Activated T-helper 1 cell treated with anti-CD3 and anti-CD28 coated beads, Interleukin-12 subunit alpha, Interleukin-12 subunit beta, Interleukin-2, Interleukin-4 antibody, amounts not matched to agents 30 ng/mL and 10 ng/mL and 1 ng/mL, durations not matched to agents 14 hours and 24 hours and 36 hours (primary cell): ENCODE data around the gene GNB5. TPM values are rescaled to one million over a fixed set of nuclear protein-coding genes. Genes with fewer than 3 reads are reported as not detected.
"Not testable (repeated sequence)": the region's sequence is repeated elsewhere in the genome, so short reads cannot be mapped to it uniquely, and the experiment has no call there.

Experiments
- DNase-seq: peaks from one replicate; pipeline ENCODE4 v3.0.0; 2021; ENCODE audit warnings: low spot score
- H3K27ac Mint-ChIP-seq: one replicate; pipeline ENCODE4 v1.8.0; 2021; ENCODE audit warnings: mild to moderate bottlenecking, mixed read lengths
- H3K27me3 Mint-ChIP-seq: one replicate; pipeline ENCODE4 v1.8.0; 2022; ENCODE audit warnings: mild to moderate bottlenecking, moderate library complexity, mixed read lengths; ENCODE audit not compliant: insufficient read depth
- H3K36me3 Mint-ChIP-seq: one replicate; pipeline ENCODE4 v1.8.0; 2021; ENCODE audit warnings: low read depth, mixed read lengths
- H3K4me1 Mint-ChIP-seq: one replicate; pipeline ENCODE4 v1.8.0; 2021; ENCODE audit warnings: low read depth, mixed read lengths
- H3K4me3 Mint-ChIP-seq: one replicate; pipeline ENCODE4 v1.8.0; 2021; ENCODE audit warnings: mild to moderate bottlenecking, moderate library complexity, mixed read lengths
- H3K9me3 Mint-ChIP-seq: one replicate; pipeline ENCODE4 v1.8.0; 2021; ENCODE audit warnings: mixed read lengths
- intact Hi-C: fragments of 100-400 bp; cut with micrococcal nuclease; formaldehyde crosslinking; loops from one replicate; pipeline ENCODE4 v1.15.1; 2024
- total RNA-seq: library from RNA; stranded (reverse); gene quantifications from 2 replicates; pipeline ENCODE4 v1.2.3, GENCODE V29; 2022

The GNB5 gene
- total RNA-seq, 1 donor from 2014 or later = 17.0 TPM

- H3K4me1 Mint-ChIP-seq = peaks cover 37% of the 10 kb centered on the region
- DNase-seq = peak; percentile 87
- H3K27ac Mint-ChIP-seq = peak overlapping the region; percentile 94
- H3K27me3 Mint-ChIP-seq = no peaks in the 10 kb centered on the region
- intact Hi-C loops = loop anchor here (1.0 to 5.0 kb wide), 5 partner anchors 29 to 498 kb away; partner anchors contain the start of genes ATOSA and LEO1
- peak overlapping the region; percentile 90 for H3K4me3 Mint-ChIP-seq
- H3K36me3 Mint-ChIP-seq = no peaks in the 10 kb centered on the region
- no peaks in the 10 kb centered on the region for H3K9me3 Mint-ChIP-seq
Measured at GRCh38 chr15:52179278-52180195, 11.7 kb downstream of the GNB5 start.

GRCh38 chr15:52178765-52179164 lies 12.4 kb downstream of the GNB5 start:
- peaks cover 37% of the 10 kb centered on the region for H3K4me1 Mint-ChIP-seq
- peak overlapping the region; percentile 90 for H3K4me3 Mint-ChIP-seq
- no peak for DNase-seq
- H3K27me3 Mint-ChIP-seq = no peaks in the 10 kb centered on the region
- intact Hi-C loops = loop anchor here (1.0 to 5.0 kb wide), 5 partner anchors 30 to 499 kb away; partner anchors contain the start of genes ATOSA and LEO1
- H3K9me3 Mint-ChIP-seq = no peaks in the 10 kb centered on the region
- peak overlapping the region; percentile 91 for H3K27ac Mint-ChIP-seq
- no peaks in the 10 kb centered on the region for H3K36me3 Mint-ChIP-seq

- no peaks in the 10 kb centered on the region for H3K27me3 Mint-ChIP-seq
- intact Hi-C loops = no loop called here
- no peak overlapping the region for H3K4me3 Mint-ChIP-seq
- peaks cover 11% of the 10 kb centered on the region for H3K4me1 Mint-ChIP-seq
- no peak overlapping the region for H3K27ac Mint-ChIP-seq
- H3K9me3 Mint-ChIP-seq = no peaks in the 10 kb centered on the region
- DNase-seq = no peak
- no peaks in the 10 kb centered on the region for H3K36me3 Mint-ChIP-seq
Measured at GRCh38 chr15:52172869-52173268, 18.3 kb downstream of the GNB5 start.

- Mint-ChIP-seq H3K4me3 (no peak overlapping the region), H3K4me1 (peaks cover 6% of the 10 kb centered on the region), H3K9me3 (no peaks in the 10 kb centered on the region), H3K36me3 (no peaks in the 10 kb centered on the region), H3K27ac (no peak overlapping the region), H3K27me3 (no peaks in the 10 kb centered on the region)
- DNase-seq = no peak
- intact Hi-C loops = loop anchor here (2.0 kb wide), 1 partner anchor 189 kb away; no protein-coding TSS in a partner anchor
Measured at GRCh38 chr15:52171807-52172206, 19.4 kb downstream of the GNB5 start.

GRCh38 chr15:52171386-52171785 lies 19.8 kb downstream of the GNB5 start:
- no peaks in the 10 kb centered on the region for H3K27me3 Mint-ChIP-seq
- no peak overlapping the region for H3K4me3 Mint-ChIP-seq
- H3K27ac Mint-ChIP-seq = no peak overlapping the region

GRCh38 chr15:52170199-52170598 lies 21.0 kb downstream of the GNB5 start:
- H3K36me3 Mint-ChIP-seq, H3K4me1 Mint-ChIP-seq, H3K27me3 Mint-ChIP-seq, H3K9me3 Mint-ChIP-seq, H3K27ac Mint-ChIP-seq, H3K4me3 Mint-ChIP-seq, DNase-seq: not testable (repeated sequence)
- intact Hi-C loops = loop anchor here (2.0 kb wide), 1 partner anchor 187 kb away; no protein-coding TSS in a partner anchor

More at GRCh38 chr15:52171386-52171785, 19.8 kb downstream of the GNB5 start:
- Mint-ChIP-seq H3K9me3 (no peaks in the 10 kb centered on the region), H3K4me1 (peaks cover 6% of the 10 kb centered on the region), H3K36me3 (no peaks in the 10 kb centered on the region)
- DNase-seq = no peak
- intact Hi-C loops = loop anchor here (2.0 kb wide), 1 partner anchor 189 kb away; no protein-coding TSS in a partner anchor

GRCh38 chr15:52165494-52166131 lies 25.6 kb downstream of the GNB5 start:
- H3K27me3 Mint-ChIP-seq, H3K4me3 Mint-ChIP-seq, H3K9me3 Mint-ChIP-seq, H3K36me3 Mint-ChIP-seq, H3K27ac Mint-ChIP-seq, DNase-seq, intact Hi-C loops, H3K4me1 Mint-ChIP-seq: not testable (repeated sequence)

- intact Hi-C loops = no loop called here
- DNase-seq = no peak
- peaks cover 2% of the 10 kb centered on the region for H3K27me3 Mint-ChIP-seq
- no peaks in the 10 kb centered on the region for H3K9me3 Mint-ChIP-seq
- no peak overlapping the region for H3K27ac Mint-ChIP-seq
- no peaks in the 10 kb centered on the region for H3K4me1 Mint-ChIP-seq
- no peak overlapping the region for H3K4me3 Mint-ChIP-seq
- H3K36me3 Mint-ChIP-seq = peaks cover 5% of the 10 kb centered on the region
Measured at GRCh38 chr15:52164631-52165265, 26.4 kb downstream of the GNB5 start.

- DNase-seq = no peak
- no peak overlapping the region for H3K27ac Mint-ChIP-seq
- H3K4me3 Mint-ChIP-seq = no peak overlapping the region
- no peaks in the 10 kb centered on the region for H3K4me1 Mint-ChIP-seq
- intact Hi-C loops = no loop called here
- H3K27me3 Mint-ChIP-seq = peaks cover 2% of the 10 kb centered on the region
- no peaks in the 10 kb centered on the region for H3K9me3 Mint-ChIP-seq
- H3K36me3 Mint-ChIP-seq = peaks cover 10% of the 10 kb centered on the region
Measured at GRCh38 chr15:52163321-52164190, 27.6 kb downstream of the GNB5 start.

- no peak overlapping the region for H3K4me3 Mint-ChIP-seq
- no peak for DNase-seq
- H3K36me3 Mint-ChIP-seq = peaks cover 11% of the 10 kb centered on the region
- no peaks in the 10 kb centered on the region for H3K4me1 Mint-ChIP-seq
- no peak overlapping the region for H3K27ac Mint-ChIP-seq
- no peaks in the 10 kb centered on the region for H3K9me3 Mint-ChIP-seq
- intact Hi-C loops = no loop called here
- H3K27me3 Mint-ChIP-seq = peaks cover 2% of the 10 kb centered on the region
Measured at GRCh38 chr15:52162876-52163275, 28.3 kb downstream of the GNB5 start.

GRCh38 chr15:52162260-52162659 lies 28.9 kb downstream of the GNB5 start:
- peaks cover 2% of the 10 kb centered on the region for H3K27me3 Mint-ChIP-seq
- intact Hi-C loops = no loop called here
- peaks cover 11% of the 10 kb centered on the region for H3K36me3 Mint-ChIP-seq
- H3K4me1 Mint-ChIP-seq = no peaks in the 10 kb centered on the region
- H3K9me3 Mint-ChIP-seq = no peaks in the 10 kb centered on the region
- H3K4me3 Mint-ChIP-seq = no peak overlapping the region
- no peak for DNase-seq
- no peak overlapping the region for H3K27ac Mint-ChIP-seq

GRCh38 chr15:52161406-52161966 lies 29.7 kb downstream of the GNB5 start:
- DNase-seq = no peak
- no peak overlapping the region for H3K4me3 Mint-ChIP-seq
- H3K36me3 Mint-ChIP-seq = peaks cover 11% of the 10 kb centered on the region
- no peaks in the 10 kb centered on the region for H3K9me3 Mint-ChIP-seq
- no peak overlapping the region for H3K27ac Mint-ChIP-seq
- no peaks in the 10 kb centered on the region for H3K4me1 Mint-ChIP-seq
- intact Hi-C loops = no loop called here
- H3K27me3 Mint-ChIP-seq = peaks cover 2% of the 10 kb centered on the region
